H1 (cell line): Measurements from ENCODE around the gene TSPAN2.

Experiments
- CREB1 ChIP-seq: IDR thresholded peaks from 2 replicates; pipeline ENCODE4 v1.6.1; 2012; ENCODE audit warnings: inconsistent platforms
- CTBP2 ChIP-seq: IDR thresholded peaks from 2 replicates; pipeline ENCODE4 v1.7.0; 2011; ENCODE audit warnings: borderline replicate concordance, mild to moderate bottlenecking, moderate library complexity, mixed read lengths, low read length; ENCODE audit not compliant: insufficient read depth, insufficient read length
- EZH2 ChIP-seq: fragments of 200-600 bp; sonication (generic); IDR thresholded peaks from 2 replicates; pipeline ENCODE4 v1.7.1; 2012; ENCODE audit warnings: low read depth, mild to moderate bottlenecking, moderate library complexity, low read length, inconsistent platforms; ENCODE audit not compliant: severe bottlenecking

DNA sequence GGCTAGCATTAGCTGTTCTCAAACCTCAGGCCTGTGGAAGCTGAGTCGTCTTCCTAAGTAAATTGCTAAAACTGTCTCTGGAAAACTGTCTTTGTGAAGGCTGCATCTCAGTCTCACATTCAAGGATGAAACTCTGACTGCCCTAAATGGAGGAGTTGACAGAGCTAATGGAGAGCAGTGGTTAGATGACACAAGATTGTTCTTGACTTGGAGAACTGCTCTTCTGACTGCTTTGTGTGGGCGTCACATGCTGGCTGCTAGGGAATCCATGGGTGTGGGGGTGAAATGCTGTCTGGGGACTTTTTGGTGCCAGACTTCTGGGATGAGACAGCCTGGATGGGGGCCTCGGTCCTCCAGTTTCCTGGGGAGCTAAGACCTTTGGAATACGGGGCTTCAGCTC is 24.5 kb upstream of the TSPAN2 start:
- TF ChIP-seq CREB1: no peak
- TF ChIP-seq CTBP2: no peak
- no peak for TF ChIP-seq EZH2
